GM06990 (cell line): ENCODE results near the gene TMEM52.
A peak's percentile ranks its signal among the peaks of the same experiment; 100 is the strongest.

Experiments used
- DNase-seq: peaks from one replicate; pipeline ENCODE4 v3.0.0-alpha.2; 2011; ENCODE audit not compliant: insufficient read length; ENCODE audit errors: extremely low read depth
- H3K27me3 ChIP-seq: replicated peaks from 2 replicates; pipeline ENCODE4 v1.6.0; 2011; ENCODE audit warnings: low read length; ENCODE audit not compliant: control insufficient read depth, insufficient read depth
- H3K36me3 ChIP-seq: 2 replicates; pipeline ENCODE4 v1.5.1; 2011; ENCODE audit warnings: low read length; ENCODE audit not compliant: control insufficient read depth, insufficient read depth
- H3K4me3 ChIP-seq: replicated peaks from 2 replicates; pipeline ENCODE4 v1.5.1; 2011; ENCODE audit warnings: low read depth, mild to moderate bottlenecking, control low read depth, low read length
- CTCF ChIP-seq: IDR thresholded peaks from 2 replicates; pipeline ENCODE4 v1.5.1; 2011; ENCODE audit warnings: low read length, control low read depth, mild to moderate bottlenecking, inconsistent platforms; ENCODE audit not compliant: insufficient read depth, poor library complexity, severe bottlenecking

Gene TMEM52

GRCh38 chr1:1906185-1907097 is 12.6 kb downstream of the TMEM52 start:
- H3K36me3 ChIP-seq, result no peaks in the 10 kb centered on the region
- DNase-seq, result peak; percentile 63
- TF ChIP-seq CTCF, result peak; percentile 96
- no peaks in the 10 kb centered on the region; the same call in 1 of the 2 replicates for H3K27me3 ChIP-seq
- H3K4me3 ChIP-seq, result no peak overlapping the region

DNA sequence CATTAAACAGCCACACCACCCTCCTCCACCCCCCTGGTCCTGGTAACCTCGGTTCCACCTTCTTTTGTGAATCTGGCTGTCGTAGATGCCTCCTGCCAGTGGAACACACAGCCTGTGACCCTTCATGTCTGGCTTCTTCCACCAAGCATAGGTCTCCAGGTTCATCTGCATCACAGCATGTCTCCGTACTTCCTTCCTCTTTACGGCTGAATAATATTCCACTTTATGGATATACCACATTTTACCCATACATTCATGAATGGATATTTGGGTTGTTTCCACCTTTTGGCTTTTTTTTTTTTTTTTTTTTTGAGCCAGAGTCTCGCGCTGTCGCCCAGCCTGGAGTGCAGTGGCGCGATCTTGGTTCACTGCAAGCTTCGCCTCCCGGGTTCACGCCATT is 15.9 kb downstream of the TMEM52 start:
- DNase-seq, result no peak
- no peaks in the 10 kb centered on the region; the same call in none of the 2 replicates for H3K27me3 ChIP-seq
- no peak overlapping the region for H3K4me3 ChIP-seq
- TF ChIP-seq CTCF, result no peak
- H3K36me3 ChIP-seq, result no peaks in the 10 kb centered on the region

- Histone ChIP-seq H3K36me3 (no peaks in the 10 kb centered on the region), H3K4me3 (no peak overlapping the region), H3K27me3 (no peaks in the 10 kb centered on the region; the same call in none of the 2 replicates)
- TF ChIP-seq CTCF, result no peak
- no peak for DNase-seq
Measured at GRCh38 chr1:1901641-1902294, 17.3 kb downstream of the TMEM52 start.

DNA sequence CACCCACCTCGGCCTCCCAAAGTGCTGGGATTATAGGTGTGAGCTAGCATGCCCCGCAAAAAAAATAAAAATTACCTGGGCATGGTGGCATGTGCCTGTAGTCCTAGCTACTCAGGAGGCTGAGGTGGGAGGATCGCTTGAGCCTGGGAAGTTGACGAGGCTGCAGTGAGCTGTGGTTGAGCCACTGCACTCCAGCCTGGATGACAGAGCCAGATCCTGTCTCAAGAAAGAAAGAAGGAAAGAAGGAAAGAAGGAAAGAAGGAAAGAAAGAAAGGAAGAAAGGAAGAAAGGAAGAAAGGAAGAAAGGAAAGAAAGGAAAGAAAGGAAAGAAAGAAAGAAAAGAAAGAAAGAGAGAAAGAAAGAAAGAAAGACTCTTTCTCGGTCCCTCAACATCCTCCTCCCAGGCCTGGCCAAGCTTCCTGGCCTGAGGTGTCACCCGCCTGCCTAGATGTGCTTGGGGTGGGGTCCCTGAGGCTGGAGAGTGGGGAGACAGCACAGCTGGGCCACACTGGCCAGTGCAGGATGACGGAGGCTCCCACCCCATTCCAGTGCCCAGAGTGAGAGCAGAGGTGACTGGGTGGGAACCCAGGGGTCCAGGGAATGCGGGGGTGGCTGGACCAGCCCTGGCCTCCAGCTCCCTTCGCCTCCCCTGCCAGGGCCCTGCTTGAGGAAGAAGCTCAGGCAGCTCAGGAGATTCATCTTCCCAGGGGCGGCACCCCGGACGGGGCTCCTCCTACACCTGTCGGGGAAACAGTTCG is 18.0 kb downstream of the TMEM52 start:
- Histone ChIP-seq H3K36me3 (no peaks in the 10 kb centered on the region), H3K27me3 (no peaks in the 10 kb centered on the region; the same call in none of the 2 replicates), H3K4me3 (no peak overlapping the region)
- no peak for TF ChIP-seq CTCF
- DNase-seq, result no peak

DNA sequence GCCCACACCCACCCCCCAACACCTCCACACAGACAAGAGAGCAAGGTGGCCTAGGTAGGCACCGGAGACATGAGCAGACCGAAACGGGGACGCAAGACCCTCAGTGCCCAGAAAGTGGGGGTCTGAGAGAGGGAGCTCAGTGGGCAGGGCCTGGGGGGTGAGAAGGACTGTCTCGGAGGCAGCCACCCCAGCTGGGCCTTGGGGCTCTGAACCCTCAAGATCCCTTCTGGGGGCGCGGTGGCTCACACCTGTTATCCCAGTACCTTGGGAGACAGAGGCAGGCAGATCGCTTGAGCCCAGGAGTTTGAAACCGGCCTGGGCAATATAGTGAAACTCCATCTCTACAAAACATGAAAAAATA is 19.1 kb downstream of the TMEM52 start:
- no peak for DNase-seq
- TF ChIP-seq CTCF, result no peak
- H3K36me3 ChIP-seq, result no peaks in the 10 kb centered on the region
- H3K27me3 ChIP-seq, result no peaks in the 10 kb centered on the region; the same call in none of the 2 replicates
- no peak overlapping the region for H3K4me3 ChIP-seq
